HG02870 (cell line): Measurements from ENCODE around the gene CCRL2.
"Not testable (repeated sequence)": the region's sequence is repeated elsewhere in the genome, so short reads cannot be mapped to it uniquely, and the experiment has no call there.

Source experiments
- ATAC-seq: cut with Tn5 transposase; IDR thresholded peaks from one replicate; pipeline ENCODE4 v1.9.1; 2021; ENCODE audit warnings: mild to moderate bottlenecking, moderate library complexity; ENCODE audit not compliant: unreplicated experiment

CCRL2 gene

DNA sequence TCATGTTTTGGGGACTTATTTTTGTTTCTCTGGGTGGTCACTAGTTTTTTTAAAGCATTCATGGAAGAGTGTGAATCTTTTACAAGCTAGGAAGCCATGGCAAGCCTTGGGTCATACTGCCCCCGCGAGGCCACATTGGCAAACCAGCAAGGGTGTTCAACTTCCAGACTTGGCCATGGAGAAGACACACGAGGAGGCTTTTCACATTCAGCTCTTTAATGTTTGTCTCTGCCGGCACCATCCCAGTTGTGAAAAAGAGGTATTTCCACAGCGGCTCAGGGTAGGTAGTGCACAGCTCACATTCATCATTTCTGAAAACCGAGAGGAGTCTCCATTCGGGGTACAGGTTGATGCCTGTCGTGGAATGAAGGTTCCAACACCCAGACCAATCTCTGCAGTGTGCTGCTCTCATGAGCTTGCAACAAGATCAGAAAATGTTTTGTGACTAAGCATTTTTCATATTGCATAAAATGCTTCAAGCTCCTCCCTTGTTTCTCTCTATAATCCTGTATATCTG, 28.6 kb upstream of the CCRL2 start:
- no peak for ATAC-seq

DNA sequence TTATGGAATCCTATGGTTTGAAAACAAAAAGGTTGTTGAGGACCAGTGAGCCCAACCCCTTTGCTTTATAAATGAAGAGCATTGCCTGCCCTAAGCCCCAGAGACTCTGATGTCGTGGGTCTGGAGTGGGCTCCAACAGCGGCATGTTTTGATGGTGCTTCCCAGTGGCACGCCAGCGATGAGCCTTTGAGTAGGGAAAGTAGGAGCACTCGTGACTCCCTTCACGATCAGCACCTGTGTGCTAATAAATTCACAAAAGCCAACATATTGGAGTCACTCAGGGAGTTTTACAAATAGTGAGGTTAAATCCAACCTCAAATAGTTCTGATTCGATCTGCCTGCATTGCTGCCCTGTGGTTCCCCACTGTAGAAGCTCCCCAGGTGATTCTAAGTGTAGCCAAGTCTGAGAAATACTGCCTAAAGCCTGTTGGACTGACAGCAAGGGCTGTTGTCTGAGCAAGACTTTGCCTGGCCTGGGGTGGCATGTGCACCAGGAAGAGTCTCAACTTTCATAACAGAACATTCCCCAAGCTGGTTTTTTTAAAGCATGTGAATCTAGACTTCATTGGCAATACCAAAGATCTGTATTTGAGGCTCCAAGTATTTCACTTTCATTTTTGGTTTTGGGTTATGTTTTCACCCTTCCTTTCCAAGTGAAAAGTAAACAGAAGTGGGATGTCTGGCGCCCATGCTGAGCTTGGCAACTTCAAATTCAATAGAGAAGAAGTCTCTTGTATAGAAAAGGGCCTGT, 26.4 kb upstream of the CCRL2 start:
- ATAC-seq = no peak

DNA sequence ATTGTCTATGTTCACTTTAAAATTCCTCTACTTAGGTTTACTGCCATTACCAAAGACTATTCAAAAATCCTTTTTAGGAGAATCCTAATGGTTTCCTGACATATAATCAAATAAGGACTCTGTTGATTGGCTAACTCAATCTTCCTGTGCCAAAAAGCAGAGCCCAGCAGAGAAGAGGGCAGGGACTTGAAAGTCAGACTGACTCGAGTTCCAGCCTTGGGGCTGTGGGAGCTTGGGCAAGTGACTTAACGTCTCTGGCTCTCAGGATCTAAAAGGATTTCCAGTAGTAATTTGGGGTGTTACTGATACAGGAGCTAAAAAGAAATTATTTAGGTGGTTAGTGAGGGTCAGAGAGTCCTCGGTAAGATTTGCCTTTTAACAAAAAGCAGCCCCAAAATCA, 25.4 kb upstream of the CCRL2 start:
- ATAC-seq = no peak

GRCh38 chr3:46383211-46383950, 23.7 kb upstream of the CCRL2 start:
- ATAC-seq = no peak

- ATAC-seq = no peak
Observed at GRCh38 chr3:46383951-46384330, 23.1 kb upstream of the CCRL2 start.

- no peak for ATAC-seq
Observed at GRCh38 chr3:46386205-46386604, 20.9 kb upstream of the CCRL2 start.

- not testable (repeated sequence) for ATAC-seq
Observed at GRCh38 chr3:46388847-46389246, 18.2 kb upstream of the CCRL2 start.

GRCh38 chr3:46389306-46389705, 17.8 kb upstream of the CCRL2 start:
- ATAC-seq = no peak

DNA sequence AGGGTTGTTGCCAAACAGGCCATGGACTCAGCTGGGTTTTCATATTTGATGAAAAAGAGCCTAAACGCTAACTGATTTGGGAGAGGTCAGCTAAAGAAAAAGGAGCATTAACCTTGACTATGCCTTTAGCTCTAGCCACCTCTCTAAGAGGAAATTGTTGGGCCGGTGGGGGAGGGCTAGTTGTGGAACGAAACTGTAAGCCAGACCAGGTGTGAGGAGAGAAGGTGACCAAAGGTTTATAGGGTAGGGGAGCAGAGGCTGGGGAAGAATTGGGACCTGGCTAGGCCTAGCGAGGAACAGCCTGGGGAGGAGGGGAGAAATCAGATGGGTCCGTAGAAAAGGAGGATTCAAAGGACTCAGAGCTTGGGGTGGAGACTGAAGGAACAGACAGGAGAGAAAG, 15.5 kb upstream of the CCRL2 start:
- ATAC-seq = not testable (repeated sequence)

- no peak for ATAC-seq
Observed at GRCh38 chr3:46393011-46393410, 14.0 kb upstream of the CCRL2 start.

GRCh38 chr3:46393554-46394434, 13.3 kb upstream of the CCRL2 start:
- no peak for ATAC-seq

DNA sequence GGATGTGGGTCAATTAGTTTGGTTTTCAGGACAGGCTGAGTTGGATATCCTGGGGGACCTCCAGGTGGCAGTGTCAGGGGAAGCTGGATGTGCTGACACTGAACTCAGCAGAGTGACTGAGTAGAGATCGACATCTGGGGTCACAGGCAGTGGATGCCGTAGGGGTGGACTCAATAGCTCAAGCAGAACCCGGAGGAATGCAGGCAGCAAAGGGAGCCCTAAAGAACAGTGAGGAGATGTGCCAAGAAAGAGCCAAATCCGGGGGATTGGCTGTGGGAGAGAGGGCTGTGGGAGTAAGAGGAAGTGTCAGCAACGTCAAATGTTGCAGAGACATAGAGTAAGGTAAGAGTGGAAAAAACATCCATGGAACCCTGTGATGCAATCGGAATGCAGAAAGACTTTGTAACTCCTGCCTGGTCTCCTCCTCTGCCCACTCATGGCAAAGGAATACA, 11.8 kb upstream of the CCRL2 start:
- ATAC-seq = no peak

GRCh38 chr3:46395766-46396530, 11.1 kb upstream of the CCRL2 start:
- no peak for ATAC-seq

- no peak for ATAC-seq
Observed at GRCh38 chr3:46397111-46397510, 9.9 kb upstream of the CCRL2 start.

DNA sequence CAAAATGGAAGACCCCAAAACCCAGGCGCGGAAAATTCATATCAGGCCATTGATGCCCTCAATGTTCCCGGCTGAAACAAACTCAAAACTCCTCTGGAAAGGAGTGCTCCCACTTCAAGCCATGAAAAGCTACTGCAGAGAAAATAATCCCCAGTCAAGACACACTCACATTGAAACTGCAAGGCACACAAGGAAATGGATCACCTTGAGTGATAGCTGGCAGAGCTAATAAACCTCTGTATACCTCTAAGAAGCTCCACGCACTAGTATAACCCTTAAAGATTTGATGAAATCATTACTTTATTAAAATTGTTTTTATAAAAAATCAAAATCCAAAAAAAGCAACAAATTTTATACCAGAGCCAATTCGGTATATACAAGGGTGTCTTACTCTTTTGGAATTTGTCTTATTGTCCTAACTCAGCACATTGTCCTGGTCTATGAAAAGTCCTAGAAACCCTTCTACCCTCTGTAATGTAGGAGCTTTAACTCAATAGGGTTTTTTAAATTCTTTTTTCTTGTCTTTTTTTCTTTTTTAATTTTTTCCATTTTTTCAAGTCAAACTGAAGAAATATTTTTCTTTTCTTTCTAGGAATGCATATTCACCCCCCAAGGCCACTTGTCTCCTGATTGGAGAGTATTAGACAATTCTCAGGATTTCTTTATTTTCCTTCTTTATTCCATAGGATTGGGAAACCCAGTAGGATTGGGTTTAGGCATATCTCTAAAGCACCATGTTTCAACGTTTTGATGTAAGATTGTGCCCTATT, 8.7 kb upstream of the CCRL2 start:
- no peak for ATAC-seq

DNA sequence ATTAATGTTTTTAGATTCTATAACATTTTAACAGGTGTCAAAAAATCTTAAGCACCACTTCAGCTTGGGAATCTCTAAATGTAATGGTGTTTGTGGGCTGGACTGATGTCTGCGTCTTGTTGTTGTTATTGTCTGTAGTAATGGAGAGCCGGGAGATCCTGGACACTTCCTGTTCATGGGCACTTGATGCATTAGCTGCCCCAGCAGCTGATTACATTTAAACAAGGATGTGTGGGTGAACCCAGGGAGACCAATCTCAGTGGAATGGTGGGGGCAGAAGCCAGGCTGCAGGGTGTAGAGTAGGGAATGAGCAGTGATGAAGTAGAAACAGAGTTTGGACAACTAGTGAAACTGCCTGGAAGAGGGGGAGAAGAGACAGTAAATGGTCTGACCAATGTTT, 8.0 kb upstream of the CCRL2 start:
- ATAC-seq = no peak

DNA sequence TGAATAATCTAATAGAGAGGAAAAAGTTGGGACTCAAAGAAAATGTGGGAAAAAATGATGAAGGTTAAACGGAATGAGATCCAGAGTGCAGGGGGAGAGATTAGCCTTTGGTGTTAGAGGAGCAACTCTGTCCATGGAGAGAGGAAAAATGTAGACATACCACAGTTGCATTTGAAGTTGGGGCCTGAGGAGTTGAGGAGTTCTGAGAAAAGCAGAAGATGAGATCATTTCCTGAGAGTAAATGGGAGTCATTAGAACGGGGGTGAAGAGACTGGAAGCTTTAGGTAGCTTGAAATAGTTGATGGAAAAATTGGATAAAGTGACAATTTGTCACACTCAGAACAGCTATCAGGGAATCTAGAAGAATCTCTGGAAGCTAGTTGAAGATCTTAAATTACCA, 7.5 kb upstream of the CCRL2 start:
- no peak for ATAC-seq

DNA sequence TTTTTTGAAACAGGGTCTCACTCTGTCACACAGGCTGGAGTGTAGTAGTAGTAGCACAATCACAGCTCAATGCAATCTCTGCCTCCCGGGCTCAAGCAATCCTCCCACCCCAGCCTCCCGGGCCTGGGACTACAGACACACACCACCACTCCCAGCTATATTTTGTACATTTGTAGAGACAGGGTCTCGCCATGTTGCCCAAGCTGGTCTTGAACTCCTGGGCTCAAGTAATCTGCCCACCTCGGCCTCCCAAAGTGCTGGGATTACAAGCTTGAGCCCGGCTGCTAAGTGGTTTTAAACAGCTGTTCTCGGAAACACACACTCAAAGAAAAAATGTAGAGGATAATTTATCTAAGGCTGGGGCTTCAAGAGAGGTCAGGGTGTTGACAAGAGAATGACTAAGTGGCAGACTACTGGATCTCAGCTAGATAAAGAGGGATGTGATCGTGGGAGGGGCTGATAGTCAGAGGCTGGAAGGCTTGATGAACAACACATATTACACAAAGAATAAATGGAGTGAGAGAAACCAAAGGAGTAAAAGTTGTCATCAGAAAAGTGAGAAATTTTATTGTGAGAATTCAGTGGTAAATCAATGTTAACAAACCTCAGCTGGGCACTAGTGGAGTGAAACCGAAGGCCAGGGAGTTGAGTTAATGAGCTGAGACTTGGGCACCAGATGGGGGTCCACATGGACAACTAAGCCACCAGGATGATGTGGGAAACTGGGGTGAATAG, 6.9 kb upstream of the CCRL2 start:
- ATAC-seq = no peak

- no peak for ATAC-seq
Observed at GRCh38 chr3:46400846-46401245, 6.2 kb upstream of the CCRL2 start.
